Right kidney (tissue), 1 donor: ENCODE results near the gene ANKRD52.
"Not testable (repeated sequence)": the region's sequence is repeated elsewhere in the genome, so short reads cannot be mapped to it uniquely, and the experiment has no call there.

Source experiments
- DNase-seq: peaks from one replicate; pipeline ENCODE4 v3.0.0-alpha.2; 2016

Gene ANKRD52

GRCh38 chr12:56274299-56274698, 16.1 kb upstream of the ANKRD52 start:
- no peak for DNase-seq

- DNase-seq, result not testable (repeated sequence)
Measured at GRCh38 chr12:56272468-56272867, 14.3 kb upstream of the ANKRD52 start.

GRCh38 chr12:56271031-56271430, 12.8 kb upstream of the ANKRD52 start:
- no peak for DNase-seq

GRCh38 chr12:56267443-56268071, 9.4 kb upstream of the ANKRD52 start:
- DNase-seq, result peak; percentile 10

GRCh38 chr12:56266693-56267442, 8.7 kb upstream of the ANKRD52 start, which contains the start of gene COQ10A:
Gene COQ10A, plus strand, starts transcription at chr12:56266942. Its CDS starts 177 bp downstream, at chr12:56267119.
- peak; percentile 99 for DNase-seq

- not testable (repeated sequence) for DNase-seq
Measured at GRCh38 chr12:56266068-56266692, 8.0 kb upstream of the ANKRD52 start.

- DNase-seq, result not testable (repeated sequence)
Measured at GRCh38 chr12:56262955-56263354, 4.8 kb upstream of the ANKRD52 start.

- DNase-seq, result no peak
Measured at GRCh38 chr12:56261503-56262232, 3.5 kb upstream of the ANKRD52 start.

- no peak for DNase-seq
Measured at GRCh38 chr12:56260921-56261320, 2.7 kb upstream of the ANKRD52 start.

GRCh38 chr12:56260380-56260779, 2.2 kb upstream of the ANKRD52 start:
- no peak for DNase-seq

- DNase-seq, result no peak
Measured at GRCh38 chr12:56258820-56259183, 618 bp upstream of the ANKRD52 start.

- DNase-seq, result peak; percentile 73
Measured at GRCh38 chr12:56257491-56258067, 605 bp downstream of the ANKRD52 start.

GRCh38 chr12:56257071-56257470, 1.1 kb downstream of the ANKRD52 start:
- DNase-seq, result no peak

GRCh38 chr12:56256326-56256960, 1.7 kb downstream of the ANKRD52 start:
- DNase-seq, result no peak

- no peak for DNase-seq
Measured at GRCh38 chr12:56255671-56256070, 2.5 kb downstream of the ANKRD52 start.

GRCh38 chr12:56253091-56253490, 5.1 kb downstream of the ANKRD52 start:
- DNase-seq, result no peak

GRCh38 chr12:56252649-56253048, 5.5 kb downstream of the ANKRD52 start:
- no peak for DNase-seq

GRCh38 chr12:56248711-56249110, 9.5 kb downstream of the ANKRD52 start:
- DNase-seq, result no peak

GRCh38 chr12:56247923-56248322, 10.3 kb downstream of the ANKRD52 start:
- DNase-seq, result no peak

- DNase-seq, result no peak
Measured at GRCh38 chr12:56244494-56244893, 13.7 kb downstream of the ANKRD52 start.

- no peak for DNase-seq
Measured at GRCh38 chr12:56243731-56244181, 14.4 kb downstream of the ANKRD52 start.

- DNase-seq, result no peak
Measured at GRCh38 chr12:56242986-56243385, 15.2 kb downstream of the ANKRD52 start.
